ENCODE measurements around the gene RAB36.

RAB36 gene

GRCh38 chr22:23211622-23212021, 66.3 kb downstream of the RAB36 start:
- no peak for FAIRE-seq

- no peak for FAIRE-seq
Observed at GRCh38 chr22:23212061-23213021, 67.1 kb downstream of the RAB36 start.

- no peak for FAIRE-seq
Observed at GRCh38 chr22:23213022-23213555, 67.8 kb downstream of the RAB36 start.

- no peak for FAIRE-seq
Observed at GRCh38 chr22:23213581-23214334, 68.5 kb downstream of the RAB36 start.
